Esophagus muscularis mucosa (tissue), 4 donors: Measurements from ENCODE around the gene ATXN7L3. TPM values are rescaled to one million over a fixed set of nuclear protein-coding genes. Genes with fewer than 3 reads are reported as not detected.

Source experiments
- DNase-seq: peaks from one replicate; pipeline ENCODE4 v3.0.0-alpha.2; 2017; ENCODE audit errors: extremely low spot score
- H3K27ac ChIP-seq, 4 donors: fragments of 200-600 bp; sonication (generic); replicated peaks in 1 of 4; 1 replicate in 3 of 4; 2 replicates in 1 of 4; pipeline ENCODE4 v1.5.1; 2016 to 2019; ENCODE audit warnings: mild to moderate bottlenecking in 1 of 4
- H3K27me3 ChIP-seq, 4 donors: fragments of 200-600 bp; sonication (generic); one replicate each; pipeline versions ENCODE4 v1.5.1 to v1.6.0; 2016 to 2019
- H3K36me3 ChIP-seq, 4 donors: fragments of 200-600 bp; sonication (generic); one replicate each; pipeline ENCODE4 v1.5.1; 2016 to 2019
- H3K4me1 ChIP-seq, 4 donors: fragments of 200-600 bp; sonication (generic); one replicate each; pipeline ENCODE4 v1.5.1; 2016 to 2019
- H3K4me3 ChIP-seq, 4 donors: fragments of 200-600 bp; sonication (generic); 1 replicate in 2 of 4; 2 replicates in 2 of 4; pipeline ENCODE4 v1.5.1; 2016 to 2019; ENCODE audit warnings: mild to moderate bottlenecking in 4 of 4, moderate library complexity in 1 of 4
- H3K9me3 ChIP-seq, 4 donors: fragments of 200-600 bp; sonication (generic); 1 replicate in 3 of 4; 2 replicates in 1 of 4; pipeline ENCODE4 v1.5.1; 2016 to 2019
- CTCF ChIP-seq, 3 experiments: fragments of 200-600 bp in 2 of 3; fragments of 450-650 bp in 1 of 3; sonication (generic) in 2 of 3; IDR thresholded peaks; one replicate each; pipeline ENCODE4 v1.5.1; 2017 to 2019; ENCODE audit warnings: antibody characterized with exemption in 3 of 3, mild to moderate bottlenecking in 2 of 3, moderate library complexity in 1 of 3
- EP300 ChIP-seq: sonication (generic); formaldehyde crosslinking; IDR thresholded peaks from one replicate; pipeline ENCODE4 v1.6.1; 2017; ENCODE audit warnings: antibody characterized with exemption
- POLR2A ChIP-seq: fragments of 450-650 bp; IDR thresholded peaks from one replicate; pipeline ENCODE4 v1.6.1; 2017; ENCODE audit warnings: antibody characterized with exemption, moderate library complexity, mild to moderate bottlenecking, low read depth
- POLR2AphosphoS5 ChIP-seq, 2 donors: sonication (generic); formaldehyde crosslinking; IDR thresholded peaks; one replicate each; pipeline ENCODE4 v1.6.1; 2017; ENCODE audit warnings: antibody characterized with exemption in 2 of 2
- WGBS: methylation state at CpG from one replicate; pipeline ENCODE4 v1.1.5; 2018; 5-methylcytosine and 5-hydroxymethylcytosine counted together
- intact Hi-C: fragments of 100-400 bp; cut with DNase I; formaldehyde crosslinking; loops from one replicate; pipeline ENCODE4 v1.15.1; 2023
- total RNA-seq, 4 donors: library from RNA; depleted of rRNA; stranded (reverse); fragments of >200 nt; gene quantifications; one replicate each; pipeline versions ENCODE4 v1.1.0 to v1.2.1, GENCODE V29; 2016

The ATXN7L3 gene
- total RNA-seq, 4 donors from 2014 or later = 41.9 to 72.6 (median 50.0) TPM

DNA sequence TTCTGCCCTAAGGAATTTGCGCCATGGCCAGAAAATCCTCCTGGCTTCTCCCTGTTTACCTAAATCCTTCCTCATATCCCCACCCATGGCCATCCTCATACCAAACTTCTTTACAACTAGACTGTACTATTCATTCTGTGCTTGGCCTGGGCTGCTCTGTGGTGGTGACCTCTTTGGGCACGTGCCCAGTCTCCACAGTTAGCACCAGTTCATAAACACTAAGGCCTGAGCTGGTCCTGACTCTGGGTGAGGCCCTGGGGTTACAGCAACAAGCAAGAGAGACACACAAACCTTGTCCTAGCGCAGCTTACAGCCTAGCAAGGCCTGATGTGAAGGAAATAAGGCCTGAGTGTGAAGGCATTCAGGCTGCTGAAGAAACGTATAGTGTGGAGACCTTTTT is 3.1 kb upstream of the ATXN7L3 start:
- Histone ChIP-seq H3K36me3 (peaks cover 11 to 14% (median 14%) of the 10 kb centered on the region in 4 donors), H3K27me3 (no peaks in the 10 kb centered on the region), H3K4me3 (no peak overlapping the region), H3K27ac (no peak overlapping the region), H3K4me1 (peaks cover 15 to 35% (median 26%) of the 10 kb centered on the region in 4 donors), H3K9me3 (no peaks in the 10 kb centered on the region)
- no peak for DNase-seq
- TF ChIP-seq CTCF (IDR thresholded peaks at IDR 0.05) (no peak), POLR2A (no peak), POLR2AphosphoS5 (IDR thresholded peaks at IDR 0.05) (no peak), EP300 (no peak)
- intact Hi-C loops = no loop called here
- WGBS = 79% methylated on average over 4 of the region's 4 CpGs

DNA sequence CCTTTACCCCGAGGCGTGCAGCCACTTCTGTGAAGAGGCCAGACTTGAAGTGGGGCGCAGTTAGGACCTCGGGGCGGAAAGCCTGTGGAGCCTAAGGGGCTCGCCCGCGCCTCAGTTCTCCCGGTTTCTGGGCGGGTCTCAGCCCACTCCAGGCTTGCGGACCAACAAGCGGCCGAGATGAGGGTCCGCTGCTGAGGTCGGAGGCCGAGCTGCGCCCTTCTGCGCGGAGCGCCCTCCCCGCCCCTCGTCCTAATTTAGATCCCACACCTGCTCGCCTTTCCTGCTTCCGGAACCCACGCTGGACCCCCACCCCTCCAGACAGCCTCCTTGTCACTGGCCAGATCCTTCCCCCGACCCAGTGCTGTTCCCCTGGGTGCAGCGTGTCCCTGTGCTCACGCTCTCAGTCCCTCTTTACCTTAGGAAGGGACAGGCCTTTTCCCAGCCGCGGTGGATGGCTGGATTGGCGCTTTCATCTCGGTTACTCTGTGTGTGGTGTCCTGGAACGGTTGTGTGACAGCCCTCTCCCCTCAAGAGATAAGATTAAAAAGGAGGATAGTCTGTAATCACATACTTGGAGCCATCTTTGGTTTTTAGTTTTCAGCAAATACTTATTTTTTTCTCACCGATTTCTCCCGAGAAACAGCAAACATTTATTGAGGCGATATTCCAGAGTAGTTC is 933 bp upstream of the ATXN7L3 start:
- peaks cover 1 to 21% (median 20%) of the 10 kb centered on the region in 4 donors for H3K36me3 ChIP-seq
- no peak for DNase-seq
- H3K4me1 ChIP-seq = peaks cover 17 to 45% (median 39%) of the 10 kb centered on the region in 4 donors
- peak overlapping the region; percentile 98 to 100 (median 99) for H3K27ac ChIP-seq
- 14% methylated on average over 21 of the region's 36 CpGs for WGBS
- intact Hi-C loops = no loop called here
- no peaks in the 10 kb centered on the region for H3K27me3 ChIP-seq
- no peaks in the 10 kb centered on the region for H3K9me3 ChIP-seq
- TF ChIP-seq POLR2AphosphoS5 (IDR thresholded peaks at IDR 0.05) = no peak
- no peak for TF ChIP-seq POLR2A
- TF ChIP-seq EP300 = no peak
- no peak for TF ChIP-seq CTCF (IDR thresholded peaks at IDR 0.05)
- peak overlapping the region; percentile 92 to 96 (median 94) for H3K4me3 ChIP-seq

DNA sequence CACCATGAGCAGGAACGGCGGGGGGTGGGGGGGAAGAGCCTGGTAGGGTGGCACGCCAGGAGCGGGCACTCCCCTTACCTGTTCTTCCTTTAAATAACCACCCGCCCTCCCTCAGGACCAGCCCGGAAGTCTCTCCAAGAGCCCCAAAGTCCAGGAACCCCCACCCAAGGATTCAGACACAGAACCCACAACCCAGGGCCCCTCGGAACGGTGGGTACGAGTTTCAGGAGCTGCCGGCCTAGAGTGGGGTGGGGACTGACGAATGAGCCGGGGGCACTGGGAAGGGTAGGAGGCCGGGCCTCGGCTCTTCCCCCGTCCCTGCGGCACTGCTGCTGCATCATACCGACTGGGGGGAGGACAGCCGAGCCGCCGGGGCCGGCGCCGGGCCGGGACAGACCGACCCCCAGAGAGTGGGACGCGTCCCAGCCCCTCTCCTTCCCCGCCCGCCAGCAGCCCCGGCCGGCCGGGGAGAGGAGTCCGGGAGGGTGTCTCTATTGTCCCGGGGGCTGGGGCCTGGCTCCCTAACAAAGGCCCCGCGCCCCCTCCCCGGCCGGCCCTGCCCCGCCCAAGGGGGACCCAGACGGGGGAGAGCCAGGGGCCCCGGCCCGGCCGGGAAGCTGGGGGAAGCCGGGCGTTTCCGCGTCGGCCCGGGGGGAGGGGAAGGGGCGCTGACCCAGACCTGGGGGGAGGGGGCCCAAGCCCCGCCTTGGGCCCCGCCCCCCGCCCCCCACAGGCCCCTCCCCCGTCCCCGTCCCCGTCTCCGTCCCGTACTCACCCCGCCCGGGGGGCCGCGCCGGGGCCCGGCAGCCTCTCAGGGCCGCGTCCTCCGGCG is 747 bp downstream of the ATXN7L3 start:
- intact Hi-C loops = no loop called here
- WGBS = 0% methylated on average over 1 of the region's 68 CpGs
- H3K4me1 ChIP-seq = peaks cover 17 to 38% (median 36%) of the 10 kb centered on the region in 4 donors
- peaks cover 17 to 38% (median 36%) of the 10 kb centered on the region in 4 donors for H3K36me3 ChIP-seq
- TF ChIP-seq POLR2A (no peak), EP300 (no peak), POLR2AphosphoS5 (IDR thresholded peaks at IDR 0.05) (peak in 1 of 2 donors; percentile 53), CTCF (IDR thresholded peaks at IDR 0.05) (no peak)
- no peaks in the 10 kb centered on the region for H3K9me3 ChIP-seq
- no peaks in the 10 kb centered on the region for H3K27me3 ChIP-seq
- DNase-seq = no peak
- peak overlapping the region; percentile 92 to 96 (median 94) for H3K4me3 ChIP-seq
- H3K27ac ChIP-seq = peak overlapping the region; percentile 98 to 100 (median 99)

GRCh38 chr17:44197980-44198720 is 1.5 kb downstream of the ATXN7L3 start:
- Histone ChIP-seq H3K4me1 (peaks cover 17 to 32% (median 29%) of the 10 kb centered on the region in 4 donors), H3K27me3 (no peaks in the 10 kb centered on the region), H3K4me3 (peak overlapping the region; percentile 92 to 96 (median 94)), H3K27ac (peak overlapping the region; percentile 98 to 100 (median 99)), H3K9me3 (no peaks in the 10 kb centered on the region), H3K36me3 (peaks cover 21 to 45% (median 44%) of the 10 kb centered on the region in 4 donors)
- 48% methylated on average over 9 of the region's 11 CpGs for WGBS
- intact Hi-C loops = no loop called here
- DNase-seq = no peak
- TF ChIP-seq POLR2A = no peak
- peak in 1 of 3 experiments; percentile 12 for TF ChIP-seq CTCF (IDR thresholded peaks at IDR 0.05)
- TF ChIP-seq EP300 = no peak
- TF ChIP-seq POLR2AphosphoS5 (IDR thresholded peaks at IDR 0.05) = peak in 1 of 2 donors; percentile 61
